HCT116 (cell line): Measurements from ENCODE around the gene FAM219A.

Experiments used
- CTCF ChIP-seq, 3 experiments: fragments of 200-600 bp in 1 of 3; sonication (generic) in 1 of 3; IDR thresholded peaks in 2 of 3; conservative IDR thresholded peaks in 1 of 3; 2 replicates each; pipeline ENCODE4 v1.5.1; 2012 to 2017; ENCODE audit warnings: low read depth in 2 of 3, low read length in 2 of 3, antibody characterized with exemption in 1 of 3, borderline replicate concordance in 1 of 3, control low read depth in 1 of 3, mild to moderate bottlenecking in 1 of 3, mixed read lengths in 1 of 3, mixed run types in 1 of 3, moderate library complexity in 1 of 3; ENCODE audit not compliant: insufficient read depth in 1 of 3
- JUND ChIP-seq: IDR thresholded peaks from 2 replicates; pipeline ENCODE4 v1.6.1; 2012
- MAX ChIP-seq: IDR thresholded peaks from 2 replicates; pipeline ENCODE4 v1.6.1; 2012
- POLR2A ChIP-seq: IDR thresholded peaks from 2 replicates; pipeline ENCODE4 v1.7.0; 2011; ENCODE audit warnings: borderline replicate concordance; ENCODE audit not compliant: insufficient read depth, insufficient read length; ENCODE audit errors: extremely low read depth
- REST ChIP-seq: IDR thresholded peaks from 2 replicates; pipeline ENCODE4 v1.6.1; 2012; ENCODE audit warnings: low read depth
- SP1 ChIP-seq: IDR thresholded peaks from 2 replicates; pipeline ENCODE4 v1.6.1; 2012; ENCODE audit warnings: low read depth
- ZNF274 ChIP-seq: fragments of 200-500 bp; sonication (Bioruptor generic); IDR thresholded peaks from 2 replicates; pipeline ENCODE4 v1.6.1; 2014; ENCODE audit warnings: mild to moderate bottlenecking, low read depth, low read length, inconsistent platforms

DNA sequence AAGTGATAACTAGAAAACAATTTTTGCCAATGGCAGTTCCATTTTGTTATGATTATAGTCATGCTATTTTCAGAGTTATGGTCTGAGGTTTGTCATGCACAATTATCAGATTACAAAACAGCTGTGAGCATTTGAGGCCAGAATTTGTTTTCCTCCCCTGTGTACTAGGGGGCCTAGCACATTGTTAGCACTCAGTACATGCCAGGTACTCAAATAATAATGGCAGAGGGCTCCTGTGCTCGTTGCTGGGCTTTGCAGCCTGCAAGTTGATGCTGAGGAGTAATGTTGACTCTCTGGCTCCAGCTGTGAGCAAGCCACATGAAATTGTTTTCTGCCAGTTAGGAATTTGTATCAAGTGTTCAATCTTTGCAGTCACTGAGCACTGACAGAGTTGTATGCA lies 7.1 kb upstream of the FAM219A start:
- TF ChIP-seq CTCF (IDR thresholded peaks at IDR 0.05 in 2 of 3, conservative IDR thresholded peaks at IDR 0.05 in 1 of 3; ENCODE audit: borderline replicate concordance in 1 of 3, insufficient read depth in 1 of 3, low read depth in 2 of 3, low read length in 2 of 3) (no peak), POLR2A (no peak), REST (no peak), MAX (no peak), ZNF274 (no peak), SP1 (no peak), JUND (no peak)
